Activated CD8-positive, alpha-beta memory T cell treated with anti-CD3 and anti-CD28 coated beads for 36 hours (primary cell): Measurements from ENCODE around the gene FNDC3B. TPM values are rescaled to one million over a fixed set of nuclear protein-coding genes. Genes with fewer than 3 reads are reported as not detected.

Source experiments
- CTCF ChIA-PET: fragments of 350-600 bp; sonication (Branson Sonifier 250); formaldehyde crosslinking; loops from one replicate; lab custom pipeline; 2021; ENCODE audit warnings: antibody characterized with exemption; lab: Charles Lee
- POLR2A ChIA-PET: fragments of 350-600 bp; sonication (Branson Sonifier 250); formaldehyde crosslinking; loops from one replicate; lab custom pipeline; 2021; ENCODE audit warnings: antibody characterized with exemption; lab: Charles Lee
- total RNA-seq, 2 experiments: library from RNA; stranded (reverse); gene quantifications; one replicate each; pipeline ENCODE4 v1.2.3, GENCODE V29; 2021

Gene FNDC3B
- total RNA-seq, 2 experiments from 2014 or later, result 19.0 to 24.2 TPM

- ChIA-PET CTCF (no interaction called here), POLR2A (no interaction called here)
These were observed 82.6 kb downstream of the FNDC3B start for GRCh38 chr3:172121981-172122380.

- ChIA-PET CTCF (no interaction called here), POLR2A (no interaction called here)
These were observed 84.9 kb downstream of the FNDC3B start for GRCh38 chr3:172124271-172124670.

DNA sequence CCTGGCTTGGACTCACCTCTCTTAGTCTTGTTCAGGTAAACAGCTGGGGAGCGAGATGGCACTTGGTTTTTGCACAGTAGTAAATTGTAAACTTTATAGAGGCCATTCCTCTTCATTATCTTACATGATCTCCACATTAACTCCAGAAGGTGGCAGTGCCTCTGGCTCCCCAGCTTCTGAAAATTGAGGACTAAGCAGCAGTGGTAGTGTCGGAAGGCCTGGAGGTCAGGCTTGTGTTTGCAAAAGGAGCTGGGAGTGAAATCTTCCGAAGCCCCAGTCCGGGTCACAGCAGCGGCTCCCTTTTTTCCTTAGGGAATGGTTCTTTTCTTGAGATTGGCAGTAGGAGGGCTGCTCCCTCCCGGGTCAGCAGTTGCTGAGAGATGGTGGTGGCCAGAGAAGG, 85.7 kb downstream of the FNDC3B start:
- ChIA-PET CTCF (no interaction called here), POLR2A (no interaction called here)

- POLR2A ChIA-PET, result no interaction called here
- CTCF ChIA-PET, result no interaction called here
These were observed 86.6 kb downstream of the FNDC3B start for GRCh38 chr3:172125963-172126457.

DNA sequence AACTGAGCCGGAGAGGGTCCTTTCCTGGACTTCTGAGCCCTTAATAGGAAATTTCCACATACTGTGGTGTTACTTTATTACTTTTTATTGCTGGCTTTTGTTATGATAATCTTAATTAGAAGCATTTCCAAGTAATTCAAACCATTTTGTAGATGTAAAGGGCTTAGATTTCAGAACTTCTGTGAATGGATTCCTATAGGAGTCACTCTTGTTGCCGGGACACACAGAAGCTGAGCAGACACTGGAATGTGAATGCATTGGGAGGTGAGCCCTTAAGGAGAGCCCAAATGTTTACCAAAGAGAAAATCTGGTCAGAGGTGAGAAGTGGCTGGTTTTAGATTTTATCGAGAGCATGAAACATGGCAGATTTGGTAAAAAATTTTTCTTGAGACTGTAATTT, 87.4 kb downstream of the FNDC3B start:
- CTCF ChIA-PET, result no interaction called here
- POLR2A ChIA-PET, result no interaction called here

DNA sequence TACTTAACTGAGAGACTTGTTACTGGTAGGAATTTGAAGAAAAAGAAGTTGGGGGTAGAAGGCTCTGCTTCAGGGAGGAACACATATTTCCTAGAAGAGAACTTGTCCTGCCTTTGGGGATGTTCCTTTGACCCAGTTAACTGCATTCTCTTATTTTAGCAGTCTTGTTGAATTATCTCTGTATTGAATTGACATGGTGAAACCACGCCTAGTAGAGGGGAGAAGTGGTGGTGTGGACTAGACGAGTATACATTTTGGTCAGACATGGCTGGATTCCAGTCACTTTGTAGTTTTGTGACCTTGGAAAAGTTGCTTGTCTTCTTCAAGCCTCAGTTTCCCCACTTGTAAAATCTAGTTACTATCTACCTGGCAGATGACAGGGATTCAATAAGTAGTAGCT, 87.8 kb downstream of the FNDC3B start:
- CTCF ChIA-PET, result no interaction called here
- POLR2A ChIA-PET, result no interaction called here

DNA sequence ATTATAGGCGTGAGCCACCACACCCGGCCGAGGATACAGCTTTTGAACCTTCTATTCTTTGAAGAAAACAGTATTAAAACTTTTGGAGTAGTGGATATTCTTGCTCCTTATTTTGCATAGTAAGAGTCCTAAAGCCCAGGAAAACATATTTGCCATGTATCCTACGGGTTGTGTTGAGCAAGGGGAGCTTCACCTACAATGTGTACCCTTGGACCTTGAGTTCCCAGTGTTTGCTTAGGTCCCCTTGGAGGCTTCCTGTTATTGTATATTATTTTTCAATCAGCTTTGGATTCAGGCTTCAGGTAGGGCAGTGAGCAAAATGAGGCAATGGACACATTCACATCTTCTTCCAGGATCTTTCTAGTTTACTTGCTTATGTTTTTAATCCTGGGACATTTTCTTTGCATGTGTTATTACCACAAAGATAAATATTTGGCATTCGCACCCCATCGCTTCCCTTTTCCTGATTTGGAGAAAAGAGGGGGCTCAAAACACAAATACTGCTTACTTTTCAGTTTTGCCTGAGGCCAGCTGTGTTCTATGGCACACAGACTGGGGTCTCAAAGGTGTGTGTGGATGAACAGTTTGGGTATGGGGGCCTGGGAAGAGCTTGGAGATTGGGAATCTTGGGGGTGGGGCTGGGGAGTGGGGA, 88.7 kb downstream of the FNDC3B start:
- POLR2A ChIA-PET, result no interaction called here

DNA sequence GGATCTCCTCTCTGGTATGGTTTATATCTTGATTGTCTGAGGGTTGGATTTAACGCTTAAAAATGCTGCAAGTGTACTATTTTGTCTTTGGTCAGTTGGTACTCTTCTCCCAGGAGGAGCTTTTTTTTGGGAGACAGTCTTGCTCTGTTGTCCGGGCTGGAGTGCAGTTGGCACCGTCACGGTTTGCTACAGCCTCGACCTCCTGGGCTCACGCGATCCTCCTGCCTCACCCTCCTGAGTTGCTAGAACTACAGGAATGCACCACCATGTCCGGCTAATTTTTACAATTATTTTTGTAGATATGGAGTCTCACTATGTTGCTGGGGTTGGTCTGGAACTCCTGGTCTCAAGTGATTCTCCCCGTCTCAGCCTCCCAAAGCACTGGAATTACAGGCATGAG, 89.5 kb downstream of the FNDC3B start:
- ChIA-PET POLR2A (no interaction called here), CTCF (interaction anchor here (0.6 to 1.4 kb wide), 2 partner anchors 21 to 494 kb away, joined by 3 to 6 read pairs; no protein-coding TSS in a partner anchor)

More for the DNA sequence above, 88.7 kb downstream of the FNDC3B start:
- CTCF ChIA-PET, result interaction anchor here (0.6 to 1.4 kb wide), 2 partner anchors 20 to 495 kb away, joined by 3 to 6 read pairs; no protein-coding TSS in a partner anchor

- ChIA-PET CTCF (interaction anchor here (1.4 kb wide), 1 partner anchor 22 kb away, joined by 6 read pairs; no protein-coding TSS in a partner anchor), POLR2A (interaction anchor here (1.3 kb wide), 1 partner anchor 10 kb away, joined by 3 read pairs; no protein-coding TSS in a partner anchor)
These were observed 90.1 kb downstream of the FNDC3B start for GRCh38 chr3:172129498-172129849.

- ChIA-PET CTCF (interaction anchor here (1.4 kb wide), 1 partner anchor 42 kb away, joined by 3 read pairs; no protein-coding TSS in a partner anchor), POLR2A (interaction anchor here (1.3 kb wide), 1 partner anchor 9 kb away, joined by 3 read pairs; no protein-coding TSS in a partner anchor)
These were observed 90.7 kb downstream of the FNDC3B start for GRCh38 chr3:172129850-172130716.

DNA sequence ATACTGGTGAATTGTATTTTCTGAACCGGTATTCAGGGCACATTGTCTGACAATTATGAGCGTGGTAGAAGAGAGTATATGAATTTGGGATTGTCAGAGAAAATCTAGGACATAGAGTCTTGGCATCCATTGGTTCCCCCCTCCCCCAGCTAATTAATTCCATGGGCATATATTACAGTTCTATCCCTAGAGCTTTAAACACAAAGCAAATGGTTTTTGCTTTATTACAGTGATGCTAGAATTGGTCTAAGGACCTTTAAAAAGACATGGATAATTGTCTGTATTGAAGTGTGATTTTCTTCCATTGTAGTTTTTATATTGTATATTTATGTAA, 91.3 kb downstream of the FNDC3B start:
- ChIA-PET POLR2A (interaction anchor here (1.3 kb wide), 1 partner anchor 9 kb away, joined by 3 read pairs; no protein-coding TSS in a partner anchor), CTCF (interaction anchor here (0.8 to 1.4 kb wide), 2 partner anchors 24 to 42 kb away, joined by 3 read pairs; no protein-coding TSS in a partner anchor)

- CTCF ChIA-PET, result interaction anchor here (1.4 kb wide), 1 partner anchor 43 kb away, joined by 3 read pairs; no protein-coding TSS in a partner anchor
- POLR2A ChIA-PET, result interaction anchor here (1.3 kb wide), 1 partner anchor 24 kb away, joined by 4 read pairs; no protein-coding TSS in a partner anchor
These were observed 92.4 kb downstream of the FNDC3B start for GRCh38 chr3:172131746-172132145.

- POLR2A ChIA-PET, result interaction anchor here (1.3 kb wide), 1 partner anchor 25 kb away, joined by 4 read pairs; no protein-coding TSS in a partner anchor
- CTCF ChIA-PET, result no interaction called here
These were observed 92.8 kb downstream of the FNDC3B start for GRCh38 chr3:172132159-172132586.

GRCh38 chr3:172132721-172133311, 93.4 kb downstream of the FNDC3B start:
- ChIA-PET CTCF (no interaction called here), POLR2A (no interaction called here)

DNA sequence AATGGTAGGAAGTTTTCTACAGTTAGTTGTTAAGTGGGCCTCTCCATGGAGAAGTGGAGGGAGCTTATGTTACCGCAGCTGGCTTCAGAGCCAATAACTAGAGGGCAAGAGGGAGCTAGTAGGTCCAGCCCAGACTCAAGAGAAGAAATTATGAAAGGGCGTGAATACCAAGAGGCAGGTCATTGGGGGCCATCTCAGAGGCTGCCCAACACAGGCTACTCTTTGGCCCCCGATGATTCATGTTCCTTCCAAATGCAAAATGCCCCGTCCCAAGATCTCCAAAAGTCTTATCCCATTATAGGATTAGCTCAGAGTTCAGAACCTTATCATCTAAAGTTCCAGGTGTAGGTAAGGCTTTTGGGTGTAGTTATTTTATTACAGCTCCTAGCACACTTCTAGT, 94.5 kb downstream of the FNDC3B start:
- ChIA-PET POLR2A (interaction anchor here (0.9 kb wide), 1 partner anchor 95 kb away, joined by 3 read pairs; no protein-coding TSS in a partner anchor), CTCF (no interaction called here)

DNA sequence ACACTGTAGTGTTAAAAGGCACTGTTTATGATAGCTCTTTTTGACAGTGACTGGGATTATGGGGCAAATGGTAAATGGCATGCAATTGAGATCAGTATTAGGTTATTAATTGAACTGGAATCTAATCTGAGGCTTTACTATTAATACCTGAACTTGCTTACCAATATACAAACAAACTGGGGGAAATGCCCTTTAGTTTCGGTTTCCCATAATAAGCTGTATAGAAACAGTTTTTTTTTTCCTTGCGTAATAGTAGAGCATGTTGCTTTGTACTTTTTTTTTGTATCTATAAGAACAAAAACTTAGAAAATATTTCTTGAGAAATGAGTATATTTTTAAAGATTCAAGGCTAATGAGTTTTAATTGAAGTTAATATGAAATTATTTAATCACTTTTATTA, 95.0 kb downstream of the FNDC3B start:
- POLR2A ChIA-PET, result interaction anchor here (0.9 kb wide), 1 partner anchor 95 kb away, joined by 3 read pairs; no protein-coding TSS in a partner anchor
- CTCF ChIA-PET, result interaction anchor here (1.2 kb wide), 1 partner anchor 20 kb away, joined by 3 read pairs; no protein-coding TSS in a partner anchor

- ChIA-PET POLR2A (no interaction called here), CTCF (interaction anchor here (1.2 kb wide), 1 partner anchor 19 kb away, joined by 3 read pairs; no protein-coding TSS in a partner anchor)
These were observed 95.8 kb downstream of the FNDC3B start for GRCh38 chr3:172135185-172135584.

DNA sequence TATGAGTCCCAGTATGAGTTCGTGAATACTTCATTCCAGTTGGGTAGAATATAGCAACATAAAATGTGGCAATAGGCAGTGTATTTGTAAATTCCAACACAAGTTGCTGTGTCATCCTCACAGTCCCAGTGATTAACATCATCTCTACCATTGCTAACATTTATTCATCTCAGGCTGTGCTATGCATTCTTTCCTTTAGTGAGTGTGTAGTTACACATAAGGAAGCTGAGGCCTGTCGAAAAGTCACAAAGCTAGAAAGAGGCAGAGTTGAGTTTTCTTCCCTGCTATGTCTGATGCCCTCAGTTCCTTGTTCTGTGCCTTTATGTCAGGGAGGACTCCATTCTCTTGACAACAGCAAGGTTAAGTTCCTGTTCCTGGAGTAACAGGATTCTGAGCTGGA, 96.4 kb downstream of the FNDC3B start:
- POLR2A ChIA-PET, result no interaction called here

DNA sequence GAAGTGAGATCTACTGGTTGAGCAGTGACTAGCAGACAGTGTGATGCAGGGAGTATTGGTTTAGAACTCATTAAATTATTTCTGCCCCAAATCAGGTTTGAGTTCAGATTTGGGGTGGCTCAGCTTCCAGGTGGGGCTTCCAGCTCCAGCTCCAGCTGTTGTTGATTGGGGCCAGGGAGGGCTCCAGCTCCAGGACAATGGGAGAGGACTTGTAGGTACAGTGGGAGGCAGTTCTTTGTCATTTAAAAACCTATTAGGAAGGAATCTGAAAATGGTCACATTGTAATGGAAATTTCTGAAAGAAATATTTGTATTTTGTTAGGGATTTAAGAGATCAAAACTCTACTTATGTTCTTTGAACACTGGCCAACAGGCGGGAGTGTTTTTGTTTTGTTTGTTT, 97.0 kb downstream of the FNDC3B start:
- CTCF ChIA-PET, result no interaction called here

More for the DNA sequence above, 96.4 kb downstream of the FNDC3B start:
- CTCF ChIA-PET, result no interaction called here

More for the DNA sequence above, 97.0 kb downstream of the FNDC3B start:
- POLR2A ChIA-PET, result no interaction called here
